Stimulated activated CD8-positive, alpha-beta memory T cell treated with anti-CD3 and anti-CD28 coated beads, Interleukin-4, amount 100 ng/mL, for 48 hours (primary cell): Measurements from ENCODE around the gene ZBTB5.
"Not testable (repeated sequence)": the region's sequence is repeated elsewhere in the genome, so short reads cannot be mapped to it uniquely, and the experiment has no call there.

Experiments
- DNase-seq: peaks from one replicate; pipeline ENCODE4 v3.0.0-alpha.2; 2020

ZBTB5 gene

DNA sequence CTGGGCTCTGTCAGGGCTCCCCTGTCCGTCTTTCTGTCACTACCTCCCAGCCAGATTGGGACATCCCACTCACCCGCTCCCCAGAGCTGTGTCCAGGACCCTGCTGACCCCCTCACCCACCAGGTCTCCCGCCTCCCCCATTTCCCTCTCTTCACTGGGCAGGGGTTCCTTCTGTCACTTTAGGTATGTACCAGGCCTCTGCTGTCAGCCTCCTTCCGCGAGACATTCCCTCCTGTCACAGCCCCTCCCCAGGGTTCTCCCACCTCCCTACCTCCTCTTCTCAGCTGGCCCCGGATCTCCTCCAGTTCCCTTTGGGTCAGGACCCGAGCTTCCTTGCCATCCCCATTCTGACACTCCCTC lies 21.0 kb upstream of the ZBTB5 start:
- no peak for DNase-seq

DNA sequence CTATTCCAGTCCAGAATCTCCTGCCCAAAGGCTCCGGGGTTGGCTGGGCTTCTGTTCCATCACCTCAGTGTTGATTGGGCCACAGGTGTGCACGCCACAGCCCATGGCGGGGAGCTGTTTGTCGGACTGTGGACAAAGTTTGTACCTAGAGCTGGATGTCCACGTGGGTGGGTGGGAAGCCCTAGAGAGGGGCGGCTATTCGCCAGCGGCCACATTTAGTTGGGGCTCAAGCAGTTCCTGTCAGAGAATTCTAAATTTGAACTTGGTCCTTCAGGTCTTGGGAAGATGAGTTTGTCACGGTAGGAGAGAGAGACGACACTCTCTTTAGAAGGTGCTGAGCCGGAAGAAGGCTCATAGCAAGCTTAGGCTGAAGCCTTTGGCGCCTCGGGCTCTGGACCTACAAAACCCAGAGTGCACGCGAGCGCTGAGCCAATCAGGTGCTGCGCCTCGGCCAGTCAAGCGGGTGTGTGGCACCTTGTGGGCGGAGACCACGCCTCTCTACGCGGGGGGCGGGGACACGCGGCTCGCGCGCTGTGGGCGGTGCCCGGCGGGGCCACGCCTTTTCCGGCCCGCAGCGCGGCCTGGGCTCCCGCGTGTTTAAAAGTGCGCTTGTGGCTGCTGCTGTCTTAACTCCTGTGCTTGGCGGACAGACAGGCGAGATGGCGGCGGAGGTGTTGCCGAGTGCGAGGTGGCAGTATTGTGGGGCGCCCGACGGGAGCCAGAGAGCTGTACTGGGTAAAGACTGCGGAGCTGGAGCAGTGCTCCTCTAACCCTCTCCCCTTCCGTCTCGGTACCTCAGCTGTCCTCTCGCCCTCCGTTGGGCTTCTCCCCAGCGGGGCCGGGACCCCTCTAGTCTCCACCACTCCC lies 20.4 kb upstream of the ZBTB5 start, which contains the start of gene POLR1E:
Gene POLR1E (plus strand): TSS at position 560 of the 867 bp plus-strand sequence. CDS start 100 bp downstream, at position 660.
- peak; percentile 98 for DNase-seq

DNA sequence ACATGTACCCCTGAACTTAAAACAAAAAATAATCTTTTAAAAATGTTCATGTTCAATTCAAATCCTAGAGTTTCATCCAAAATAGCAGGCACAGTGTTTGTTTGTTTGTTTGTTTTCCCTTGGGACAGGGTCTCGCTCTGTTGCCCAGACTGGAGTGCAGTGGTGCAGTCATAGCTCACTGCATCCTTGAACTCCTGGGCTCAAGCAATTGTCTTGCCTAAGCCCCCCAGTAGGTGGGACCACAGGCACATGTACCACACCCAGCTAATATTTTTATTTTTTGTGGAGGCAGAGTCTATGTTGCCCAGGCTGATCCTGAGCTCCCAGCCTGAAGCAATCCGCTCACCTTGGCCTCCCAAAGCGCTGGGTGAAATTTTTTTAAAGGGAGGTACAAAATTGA lies 15.5 kb upstream of the ZBTB5 start:
- no peak for DNase-seq

DNA sequence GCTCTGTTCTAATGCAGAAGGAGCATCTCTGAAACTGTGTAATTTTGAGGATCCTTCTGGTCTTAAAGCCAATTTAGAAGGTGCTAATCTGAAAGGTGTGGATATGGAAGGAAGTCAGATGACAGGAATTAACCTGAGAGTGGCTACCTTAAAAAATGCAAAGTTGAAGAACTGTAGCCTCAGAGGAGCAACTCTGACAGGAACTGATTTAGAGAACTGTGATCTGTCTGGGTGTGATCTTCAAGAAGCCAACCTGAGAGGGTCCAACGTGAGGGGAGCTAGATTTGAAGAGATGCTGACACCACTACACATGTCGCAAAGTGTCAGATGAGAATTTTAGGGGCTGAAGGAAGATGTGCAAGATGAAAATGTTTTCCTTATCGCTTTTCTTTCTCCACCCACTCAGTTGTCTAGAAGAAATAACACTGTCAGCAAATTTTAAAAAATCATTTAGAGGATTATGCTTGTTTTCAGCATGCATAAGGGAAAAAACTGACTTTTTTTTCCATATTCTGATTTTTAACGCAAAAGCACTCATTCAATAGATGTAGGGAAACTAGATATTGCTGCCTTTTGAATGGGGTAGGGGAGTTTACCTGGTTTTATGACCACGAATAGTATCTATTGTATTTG lies 12.9 kb upstream of the ZBTB5 start:
- not testable (repeated sequence) for DNase-seq

DNA sequence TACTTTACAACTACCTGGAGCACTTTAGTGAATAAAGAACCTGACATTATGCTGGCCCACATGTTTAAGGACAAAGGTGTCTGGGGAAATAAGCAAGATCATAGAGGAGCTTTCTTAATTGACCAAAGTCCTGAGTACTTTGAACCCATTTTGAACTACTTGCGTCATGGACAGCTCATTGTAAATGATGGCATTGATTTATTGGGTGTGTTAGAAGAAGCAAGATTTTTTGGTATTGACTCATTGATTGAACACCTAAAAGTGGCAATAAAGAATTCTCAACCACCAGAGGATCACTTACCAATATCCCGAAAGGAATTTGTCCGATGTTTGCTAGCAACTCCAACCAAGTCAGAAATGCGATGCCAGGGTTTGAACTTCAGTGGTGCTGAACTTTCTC lies 12.2 kb upstream of the ZBTB5 start:
- not testable (repeated sequence) for DNase-seq

DNA sequence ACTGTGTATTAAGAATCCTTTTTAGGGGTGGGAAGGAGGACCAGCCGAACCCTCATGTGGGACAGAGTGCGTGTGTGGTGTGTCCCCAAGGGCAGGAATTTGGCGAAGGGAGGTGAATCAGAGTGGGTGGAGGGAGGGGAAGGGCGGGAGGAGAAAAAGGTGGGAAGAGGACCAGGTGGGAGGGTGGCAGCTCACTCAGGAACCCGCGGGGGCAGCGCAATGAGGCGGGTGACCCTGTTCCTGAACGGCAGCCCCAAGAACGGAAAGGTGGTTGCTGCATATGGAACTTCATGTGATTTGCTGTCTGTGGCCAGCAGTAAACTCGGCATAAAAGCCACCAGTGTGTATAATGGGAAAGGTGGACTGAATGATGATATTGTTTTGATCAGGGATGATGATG lies 11.7 kb upstream of the ZBTB5 start:
- no peak for DNase-seq

DNA sequence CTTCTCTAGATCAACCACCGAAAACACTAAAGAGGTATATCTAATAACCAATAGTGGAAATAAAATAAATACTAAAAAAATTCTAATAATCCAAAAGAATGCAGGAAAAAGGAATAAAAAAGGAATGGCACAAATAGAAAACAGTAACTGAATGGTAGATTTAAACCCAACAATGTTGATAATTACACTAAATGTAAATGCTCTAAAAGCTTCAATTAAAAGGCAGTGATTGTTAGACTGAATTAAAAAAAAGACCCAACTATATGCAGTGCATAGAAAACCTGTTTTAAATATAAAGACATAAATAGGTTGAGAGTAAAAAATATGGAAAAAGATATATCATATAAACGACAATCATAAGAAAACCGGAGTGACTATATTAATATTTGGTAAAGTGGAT lies 9.2 kb upstream of the ZBTB5 start:
- no peak for DNase-seq

DNA sequence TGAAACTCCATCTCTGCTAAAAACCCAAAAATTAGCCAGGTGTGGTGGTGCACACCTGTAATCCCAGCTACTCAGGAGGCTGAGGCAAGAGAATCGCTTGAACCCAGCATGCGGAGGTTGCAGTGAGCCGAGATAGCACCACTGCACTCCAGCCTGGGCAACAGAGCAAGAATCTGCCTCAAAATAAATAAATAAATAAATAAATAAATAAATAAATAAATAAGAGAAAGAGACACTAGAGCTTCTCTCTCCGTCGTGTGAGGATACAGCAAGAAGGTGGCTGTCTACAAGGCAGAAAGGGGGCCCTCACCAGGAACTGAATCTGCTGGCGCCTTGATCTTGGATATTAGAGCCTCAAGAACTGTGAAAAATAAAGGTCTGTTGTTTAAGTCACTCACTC lies 8.7 kb upstream of the ZBTB5 start:
- DNase-seq = not testable (repeated sequence)

DNA sequence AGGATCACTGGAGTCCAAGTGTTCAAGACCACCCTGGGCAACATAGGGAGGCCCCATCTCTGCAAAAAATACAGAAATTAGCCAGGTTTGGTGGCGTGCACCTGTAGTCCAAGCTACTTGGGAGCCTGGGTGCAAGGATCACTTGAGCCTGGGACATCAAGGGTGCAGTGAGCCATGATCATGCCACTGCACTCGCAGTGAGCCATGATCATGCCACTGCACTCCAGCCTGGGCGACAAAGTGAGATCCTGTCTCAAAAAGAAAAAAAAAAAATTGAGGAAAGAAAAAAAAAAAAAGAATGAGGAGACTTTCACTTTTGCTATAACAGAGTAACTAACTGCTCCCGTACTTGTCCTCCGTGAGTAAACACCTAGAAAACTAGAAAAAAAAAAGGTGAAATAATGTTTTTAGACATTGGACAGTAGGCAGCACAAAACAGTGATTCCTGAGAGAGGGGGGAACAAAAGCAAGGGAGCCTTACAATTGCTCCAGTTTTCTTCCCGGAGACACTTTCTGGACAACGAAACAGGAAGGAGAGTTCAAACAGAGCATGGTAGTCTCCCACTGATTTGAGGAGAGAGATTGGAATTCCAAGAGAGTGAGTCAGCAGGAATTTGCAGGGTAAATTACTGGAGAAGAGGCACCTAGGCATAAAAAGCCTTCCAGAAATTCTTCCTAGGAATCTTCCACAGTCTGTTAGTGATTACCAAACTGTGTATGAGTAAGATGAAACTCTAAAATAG lies 6.9 kb upstream of the ZBTB5 start:
- DNase-seq = no peak

DNA sequence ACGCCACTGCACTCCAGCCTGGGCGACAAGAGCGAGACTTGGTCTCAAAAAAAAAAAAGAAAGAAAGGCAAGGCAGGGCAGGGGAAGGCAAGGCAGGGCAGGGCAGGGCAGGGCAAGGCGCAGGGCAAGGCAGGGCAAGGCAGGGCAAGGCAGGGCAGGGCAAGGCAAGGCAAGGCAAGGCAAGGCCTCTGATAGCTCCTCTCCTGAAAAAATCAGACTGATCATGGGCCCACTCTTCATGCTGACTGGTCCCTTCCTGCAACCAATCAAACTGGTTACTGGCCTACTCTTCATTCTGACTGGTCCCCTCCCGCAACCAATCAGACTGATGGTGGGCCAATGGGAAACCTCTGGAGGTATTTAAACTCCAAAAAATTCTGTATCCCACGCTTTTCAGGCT lies 3.4 kb upstream of the ZBTB5 start:
- no peak for DNase-seq

DNA sequence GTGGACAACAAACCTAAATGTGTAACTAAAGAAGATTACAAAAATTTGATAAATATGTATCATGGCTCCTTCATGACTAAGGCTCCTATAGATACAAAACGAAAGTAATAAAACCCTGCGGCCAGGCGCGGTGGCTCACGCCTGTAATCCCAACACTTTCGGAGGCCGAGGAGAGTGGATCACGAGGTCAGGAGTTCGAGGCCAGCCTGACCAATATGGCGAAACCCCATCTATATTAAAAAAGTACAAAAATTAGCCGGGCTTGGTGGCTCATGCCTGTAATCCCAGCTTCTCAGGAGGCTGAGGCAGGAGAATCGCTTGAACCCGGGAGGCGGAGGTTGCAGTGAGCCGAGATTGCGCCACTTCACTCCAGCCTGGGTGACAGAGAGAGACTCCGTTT lies 2.3 kb upstream of the ZBTB5 start:
- not testable (repeated sequence) for DNase-seq

DNA sequence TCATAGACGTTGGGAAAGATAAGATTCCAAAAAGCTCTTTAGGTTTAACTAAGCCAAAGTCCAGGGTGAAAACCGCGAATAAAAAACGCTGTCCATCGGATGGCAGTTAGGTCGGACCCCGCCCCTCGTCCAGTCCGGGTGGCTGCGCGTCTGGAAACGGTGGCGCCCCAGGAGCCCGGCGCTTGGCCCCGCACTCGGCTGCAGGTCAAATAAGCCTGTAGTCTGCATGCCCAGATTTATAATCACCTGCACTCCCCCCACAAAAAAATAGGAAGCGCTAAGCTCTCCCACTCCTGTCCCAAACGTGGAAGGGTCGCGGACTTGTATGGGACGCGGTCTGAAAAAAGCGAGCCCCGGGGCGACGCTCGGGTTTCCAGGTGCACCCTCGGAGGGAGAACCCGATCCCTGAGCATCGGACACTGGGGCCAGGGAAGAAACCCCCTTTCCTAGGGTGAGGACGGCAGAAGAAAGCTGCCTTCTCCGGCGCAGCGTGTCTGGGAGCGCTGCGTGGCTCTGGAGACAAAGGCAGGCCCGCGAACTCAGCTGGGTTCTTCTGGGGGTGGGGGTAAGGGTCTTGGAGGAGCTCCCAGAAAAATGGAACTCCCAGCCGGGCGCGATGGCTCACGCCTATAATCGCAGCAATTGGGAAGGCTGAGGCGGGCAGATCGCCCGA lies 923 bp upstream of the ZBTB5 start:
- DNase-seq = peak; percentile 57

DNA sequence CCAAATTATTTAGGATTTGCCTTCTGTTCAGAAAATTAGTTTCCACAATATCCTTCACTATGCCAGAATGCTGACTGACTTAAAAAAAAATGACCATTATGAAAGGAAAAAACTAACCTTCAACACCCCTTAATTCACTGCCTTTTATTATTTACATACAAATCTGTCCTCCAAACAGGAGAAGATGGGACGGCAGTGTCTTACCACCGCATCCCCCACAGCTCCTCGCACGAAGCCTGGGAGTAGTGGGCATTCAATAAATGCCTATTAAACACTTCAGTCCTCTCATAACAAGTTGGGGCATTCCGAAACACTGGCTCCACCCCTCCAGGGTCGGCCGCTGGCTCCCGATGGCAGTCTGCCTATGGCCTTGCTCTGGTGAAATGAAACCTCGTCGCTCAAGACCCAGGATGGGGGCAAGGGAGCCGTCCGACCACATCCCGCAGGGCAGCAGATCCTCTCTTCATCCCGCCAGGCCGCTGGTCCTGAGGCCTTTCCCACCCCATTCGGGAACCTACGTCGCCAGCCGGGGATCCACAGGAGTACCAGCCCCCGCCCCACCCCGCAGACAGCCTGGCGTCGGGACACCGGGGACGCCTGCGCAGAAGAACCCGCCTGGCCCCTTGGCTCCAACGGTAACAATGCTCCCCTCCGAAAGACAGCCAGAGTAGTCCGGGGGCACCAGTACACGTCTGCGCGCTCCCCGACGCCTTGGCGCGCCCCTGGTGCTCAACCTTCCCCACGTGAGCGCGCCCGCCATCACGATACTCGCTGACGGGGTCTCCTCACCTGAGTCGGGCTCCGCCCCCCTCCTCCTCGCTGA lies 613 bp downstream of the ZBTB5 start:
- DNase-seq = no peak

DNA sequence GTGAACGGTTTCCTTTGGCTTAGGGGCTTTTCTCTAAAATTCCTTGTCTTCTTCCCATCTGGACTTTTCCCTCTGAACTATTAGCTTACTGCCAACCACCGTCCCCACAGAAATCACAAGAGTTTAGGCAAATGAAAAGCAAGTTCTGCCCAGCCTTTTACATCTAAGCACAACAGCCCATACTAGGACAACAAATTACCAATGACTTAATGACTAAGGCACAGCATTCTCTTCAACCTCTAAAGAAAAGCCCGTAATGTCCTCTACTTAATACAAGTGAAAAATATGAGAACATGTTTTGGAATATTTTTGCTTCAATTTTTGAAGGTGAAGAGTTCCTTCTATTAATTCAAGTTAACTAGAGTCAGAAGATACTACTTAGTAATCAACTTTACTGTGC lies 1.2 kb downstream of the ZBTB5 start:
- DNase-seq = no peak

DNA sequence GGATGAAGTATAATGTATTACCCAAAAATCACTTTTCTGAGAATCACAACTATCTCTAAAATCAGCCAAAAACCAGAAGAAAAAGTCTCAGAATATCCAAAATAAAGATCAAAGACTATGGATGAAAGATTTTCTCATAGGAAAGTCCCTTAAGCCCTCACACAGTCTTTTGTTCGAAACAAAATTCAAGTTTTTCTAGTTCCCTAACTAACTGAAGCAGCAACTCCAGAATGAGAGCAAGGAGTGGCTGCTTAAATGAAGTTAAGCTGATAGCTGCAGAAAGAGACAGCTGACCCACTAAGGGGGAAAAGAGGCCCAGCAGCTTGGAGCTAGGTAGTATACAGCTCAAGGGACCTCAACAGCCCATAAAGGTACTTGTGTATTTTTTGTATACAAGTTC lies 8.4 kb downstream of the ZBTB5 start:
- DNase-seq = no peak

DNA sequence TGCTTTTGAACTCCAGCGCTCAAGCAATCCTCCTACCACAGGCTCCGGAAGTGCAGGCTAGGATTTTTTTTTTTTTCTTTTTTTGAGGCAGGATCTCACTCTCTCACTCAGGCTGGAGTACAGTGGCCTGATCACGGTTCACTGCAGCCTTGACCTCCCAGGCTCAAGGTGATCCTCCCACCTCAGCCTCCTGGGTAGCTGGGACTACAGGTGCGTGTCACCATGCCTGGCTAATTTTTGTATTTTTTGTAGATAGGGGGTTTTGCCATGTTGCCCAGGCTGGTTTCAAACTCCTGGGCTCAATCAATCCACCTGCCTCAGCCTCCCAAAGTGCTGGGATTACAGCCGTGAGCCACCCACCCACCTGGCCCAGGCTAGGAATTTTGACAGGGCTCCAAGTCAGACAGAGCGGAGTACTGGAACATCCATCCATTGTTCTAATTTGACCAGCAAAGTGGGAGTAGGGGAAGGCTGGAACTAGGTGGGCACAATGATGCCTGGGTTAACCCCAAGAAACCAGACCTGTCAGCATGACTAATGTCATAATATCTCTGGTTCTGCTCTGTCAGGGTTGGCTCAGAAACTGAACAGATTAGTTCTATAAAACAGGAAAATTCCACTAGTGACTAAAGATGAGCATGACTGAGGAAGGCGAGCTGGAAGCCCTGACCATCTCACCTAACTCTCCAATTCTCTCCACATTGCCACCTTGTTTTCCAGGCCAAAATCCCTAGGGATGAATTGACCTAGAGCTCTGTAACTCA lies 9.2 kb downstream of the ZBTB5 start:
- no peak for DNase-seq

DNA sequence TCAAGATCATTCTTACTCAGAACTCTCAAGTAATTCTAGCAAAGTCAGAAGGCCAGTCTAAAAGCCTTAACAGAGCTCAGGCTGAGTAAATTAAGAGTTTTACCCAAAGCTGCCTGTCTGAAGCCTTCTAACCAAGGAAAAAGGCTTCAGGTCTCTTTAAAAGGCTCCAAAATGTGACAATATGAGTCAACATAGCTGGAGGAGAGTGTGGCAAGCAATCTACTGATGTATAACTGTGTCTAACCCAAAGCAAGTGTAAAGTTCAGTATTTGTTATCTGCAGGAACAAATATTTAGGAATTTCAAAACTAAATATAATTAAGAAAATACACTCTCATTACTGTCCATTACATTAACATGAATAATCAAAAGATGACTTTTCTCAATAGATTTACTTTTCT lies 11.0 kb downstream of the ZBTB5 start:
- DNase-seq = no peak

DNA sequence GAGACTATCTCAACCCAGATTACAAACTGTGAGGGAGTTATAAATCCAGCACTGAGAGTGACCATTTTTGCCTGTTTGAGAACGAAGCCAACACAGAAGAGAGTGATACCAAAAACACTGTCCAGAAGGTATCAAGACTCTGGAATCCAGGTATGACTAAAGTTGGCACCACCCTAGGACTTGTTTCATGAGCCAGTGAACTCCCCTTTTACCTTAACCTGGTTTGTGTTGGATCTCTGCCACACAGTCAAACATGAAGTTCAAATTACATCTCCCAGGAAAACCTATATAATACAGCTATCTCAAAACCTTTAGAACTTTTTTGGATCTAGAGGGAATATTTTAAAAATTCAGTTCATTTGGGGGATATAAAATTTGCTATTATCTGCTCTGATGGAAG lies 11.4 kb downstream of the ZBTB5 start:
- no peak for DNase-seq

DNA sequence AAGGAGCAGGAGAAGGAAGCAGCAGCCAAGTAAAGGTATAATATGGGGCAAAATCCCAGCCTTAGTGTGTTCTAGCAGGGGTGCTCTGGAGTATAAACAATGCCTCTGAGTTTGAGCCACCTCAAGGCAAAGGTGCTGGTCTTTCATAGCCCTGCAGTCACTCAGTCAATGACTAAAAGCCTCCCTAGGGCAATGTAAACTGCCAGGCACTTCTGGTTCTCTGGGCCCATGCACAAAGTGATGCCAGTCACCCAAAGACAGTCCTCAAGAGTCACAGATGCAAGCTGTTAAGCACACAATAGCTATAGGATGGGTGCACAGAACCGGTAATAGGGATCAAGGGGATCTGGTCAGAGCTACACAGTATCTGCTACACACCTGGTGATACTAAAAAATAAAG lies 12.6 kb downstream of the ZBTB5 start:
- DNase-seq = no peak

DNA sequence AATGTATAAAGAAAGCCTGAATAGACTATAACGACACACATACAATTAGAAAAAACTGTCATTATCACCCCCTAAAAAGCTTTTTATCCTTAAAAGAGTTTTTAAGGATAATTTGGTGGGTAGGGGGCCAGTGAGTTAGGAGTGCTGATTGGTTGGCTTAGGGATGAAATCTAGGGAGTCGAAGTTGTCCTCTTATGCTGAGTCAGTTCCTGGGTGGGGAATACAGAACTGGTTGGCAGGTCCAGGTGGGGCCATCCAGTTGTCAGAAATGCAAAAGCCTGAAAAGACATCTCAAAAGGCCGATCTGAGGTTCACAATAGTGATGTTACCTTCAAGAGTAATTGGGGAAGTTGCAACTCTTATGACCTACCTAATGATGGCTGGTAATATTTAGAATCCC lies 13.6 kb downstream of the ZBTB5 start:
- no peak for DNase-seq

DNA sequence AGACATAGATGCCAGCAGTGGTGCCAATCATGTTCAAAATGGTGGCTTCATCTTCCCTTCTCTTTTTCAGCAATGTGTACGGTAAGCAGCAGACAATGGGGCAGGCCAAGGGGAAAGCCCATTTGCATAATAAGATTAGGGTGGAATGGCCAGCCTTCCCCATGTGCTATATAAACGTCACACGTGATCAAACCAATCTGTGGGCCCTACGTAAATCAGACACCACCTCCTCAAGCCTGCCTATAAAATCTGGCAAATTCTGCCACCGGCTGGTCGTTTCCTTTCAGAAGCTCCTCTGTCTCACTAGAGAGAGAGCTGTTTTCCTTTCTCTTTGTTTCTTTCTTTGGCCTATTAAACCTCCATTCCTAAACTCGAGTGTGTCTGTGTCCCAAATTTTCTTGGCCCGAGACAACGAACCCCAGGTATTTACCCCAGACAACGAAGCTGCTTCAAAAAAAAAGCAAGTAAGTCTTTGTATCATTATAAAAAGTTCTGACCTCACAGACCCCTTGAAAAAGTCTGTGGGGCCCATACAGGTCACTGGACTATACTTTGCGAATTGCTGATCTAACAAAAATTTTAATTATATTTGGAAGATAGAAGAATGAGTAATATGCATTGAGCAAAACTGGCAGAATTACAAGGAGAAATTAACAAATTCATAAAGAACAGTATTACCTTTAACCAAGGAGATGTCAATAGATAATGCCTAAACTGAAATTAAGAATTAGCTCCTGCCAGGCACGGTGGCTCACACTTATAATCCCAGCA lies 15.2 kb downstream of the ZBTB5 start:
- DNase-seq = no peak
